H1 (cell line): ENCODE data around the gene CD52. TPM values are rescaled to one million over a fixed set of nuclear protein-coding genes. Genes with fewer than 3 reads are reported as not detected.

Source experiments
- ASH2L ChIP-seq: fragments of 200-600, 300-600 bp; sonication (generic); IDR thresholded peaks from one replicate; pipeline ENCODE4 v1.7.1; 2017; ENCODE audit warnings: low read length
- CBX5 ChIP-seq: fragments of 300-800, 300-1000 bp; sonication (generic); IDR thresholded peaks from 2 replicates; pipeline ENCODE4 v1.7.1; 2016; ENCODE audit warnings: antibody characterized with exemption, low read length, low read depth
- CBX8 ChIP-seq: fragments of 300-800, 300-1000 bp; sonication (generic); IDR thresholded peaks from 2 replicates; pipeline ENCODE4 v1.7.1; 2016; ENCODE audit warnings: low read depth, low read length, borderline replicate concordance
- CREB1 ChIP-seq: IDR thresholded peaks from 2 replicates; pipeline ENCODE4 v1.6.1; 2012; ENCODE audit warnings: inconsistent platforms
- EP300 ChIP-seq, 2 experiments: IDR thresholded peaks; 1 replicate in 1 of 2; 2 replicates in 1 of 2; pipeline ENCODE4 v1.6.1; 2011 to 2012; ENCODE audit warnings: low read depth in 2 of 2, low read length in 2 of 2, mild to moderate bottlenecking in 2 of 2, borderline replicate concordance in 1 of 2, inconsistent platforms in 1 of 2, moderate library complexity in 1 of 2
- FOSL1 ChIP-seq: IDR thresholded peaks from 2 replicates; pipeline ENCODE4 v1.6.1; 2011; ENCODE audit warnings: mild to moderate bottlenecking, low read depth, low read length, moderate library complexity; ENCODE audit not compliant: insufficient read depth
- GTF2F1 ChIP-seq: IDR thresholded peaks from 2 replicates; pipeline ENCODE4 v1.6.1; 2012; ENCODE audit warnings: low read depth, low read length, improper control_type of control experiment, borderline replicate concordance
- HDAC2 ChIP-seq, 2 experiments: fragments of 300-600 bp in 1 of 2; sonication (generic) in 1 of 2; IDR thresholded peaks; 2 replicates each; pipeline ENCODE4 v1.6.1; 2011 to 2012; ENCODE audit warnings: low read depth in 2 of 2, low read length in 2 of 2, mild to moderate bottlenecking in 2 of 2, moderate library complexity in 2 of 2, borderline replicate concordance in 1 of 2, inconsistent platforms in 1 of 2
- JUND ChIP-seq: IDR thresholded peaks from 2 replicates; pipeline ENCODE4 v1.6.1; 2011; ENCODE audit warnings: mild to moderate bottlenecking, improper control_type of control experiment, low read length
- KDM1A ChIP-seq: fragments of 200-600, 300-600 bp; sonication (generic); IDR thresholded peaks from 2 replicates; pipeline ENCODE4 v1.7.1; 2016; ENCODE audit warnings: mild to moderate bottlenecking, low read length, borderline replicate concordance
- KDM4A ChIP-seq: IDR thresholded peaks from one replicate; pipeline ENCODE4 v1.7.1; 2012; ENCODE audit warnings: low read depth, mild to moderate bottlenecking, moderate library complexity, low read length, inconsistent platforms; ENCODE audit not compliant: severe bottlenecking
- NRF1 ChIP-seq: IDR thresholded peaks from 2 replicates; pipeline ENCODE4 v1.6.1; 2011; ENCODE audit warnings: mild to moderate bottlenecking, low read depth, low read length, improper control_type of control experiment
- RBBP5 ChIP-seq: IDR thresholded peaks from 2 replicates; pipeline ENCODE4 v1.7.1; 2012; ENCODE audit warnings: low read depth, mild to moderate bottlenecking, inconsistent platforms, low read length, moderate library complexity, borderline replicate concordance
- SIN3A ChIP-seq, 2 experiments: IDR thresholded peaks in 1 of 2; conservative IDR thresholded peaks in 1 of 2; 2 replicates each; pipeline ENCODE4 v1.6.1; 2011 to 2012; ENCODE audit warnings: low read length in 2 of 2, improper control_type of control experiment in 1 of 2, low read depth in 1 of 2, mild to moderate bottlenecking in 1 of 2
- SIX5 ChIP-seq: IDR thresholded peaks from 2 replicates; pipeline ENCODE4 v1.6.1; 2011; ENCODE audit warnings: mild to moderate bottlenecking, low read depth, low read length
- SP2 ChIP-seq: IDR thresholded peaks from 2 replicates; pipeline ENCODE4 v1.6.1; 2012; ENCODE audit warnings: mild to moderate bottlenecking, low read length, inconsistent platforms
- SRF ChIP-seq: IDR thresholded peaks from 2 replicates; pipeline ENCODE4 v1.6.1; 2011; ENCODE audit warnings: mild to moderate bottlenecking, low read depth, low read length, moderate library complexity
- SUZ12 ChIP-seq: fragments of 200-600 bp; sonication (generic); IDR thresholded peaks from 2 replicates; pipeline ENCODE4 v1.6.1; 2012; ENCODE audit warnings: mild to moderate bottlenecking, inconsistent platforms, low read length, moderate library complexity, mixed read lengths
- TBP ChIP-seq: IDR thresholded peaks from 2 replicates; pipeline ENCODE4 v1.6.1; 2011; ENCODE audit warnings: low read depth, low read length, improper control_type of control experiment
- TCF12 ChIP-seq: IDR thresholded peaks from 2 replicates; pipeline ENCODE4 v1.6.1; 2011; ENCODE audit warnings: low read depth, mild to moderate bottlenecking, low read length
- TEAD4 ChIP-seq: IDR thresholded peaks from 2 replicates; pipeline ENCODE4 v1.6.1; 2012; ENCODE audit warnings: low read depth, low read length, inconsistent platforms, mixed read lengths
- polyA plus RNA-seq, 7 experiments: library from polyadenylated mRNA; depleted of rRNA in 3 of 7; stranded (reverse) in 5 of 7; unstranded in 2 of 7; fragments of >200 nt in 5 of 7; fragments of 200-250 nt in 2 of 7; gene quantifications; 1 replicate in 5 of 7; 2 replicates in 1 of 7; 4 replicates in 1 of 7; pipeline versions ENCODE4 v1.2.1 to v1.2.3, GENCODE V29; 2011 to 2013; ENCODE audit warnings: missing spikeins in 2 of 7, mixed read lengths in 2 of 7
- total RNA-seq: library from RNA; stranded (reverse); fragmentation: NEBNext Ultra II Directional; extraction: Animal tissue kit (Norgen Biotek cat#: 25700); gene quantifications from 2 replicates; pipeline ENCODE4 v1.2.1, GENCODE V29; 2021
- TF ChIP-seq, protein P1 (sequence below): IDR thresholded peaks from 2 replicates; pipeline ENCODE4 v1.6.1; 2012; ENCODE audit warnings: inconsistent platforms
- TF ChIP-seq, protein P2 (sequence below): IDR thresholded peaks from 2 replicates; pipeline ENCODE4 v1.6.1; 2011; ENCODE audit warnings: low read length, improper control_type of control experiment

Gene CD52
- total and polyA plus RNA-seq, 2 of the 8 experiments (the other 6 are each of a cell fraction or from before 2014, with no cell fraction given): 2.4 to 3.1 TPM

DNA sequence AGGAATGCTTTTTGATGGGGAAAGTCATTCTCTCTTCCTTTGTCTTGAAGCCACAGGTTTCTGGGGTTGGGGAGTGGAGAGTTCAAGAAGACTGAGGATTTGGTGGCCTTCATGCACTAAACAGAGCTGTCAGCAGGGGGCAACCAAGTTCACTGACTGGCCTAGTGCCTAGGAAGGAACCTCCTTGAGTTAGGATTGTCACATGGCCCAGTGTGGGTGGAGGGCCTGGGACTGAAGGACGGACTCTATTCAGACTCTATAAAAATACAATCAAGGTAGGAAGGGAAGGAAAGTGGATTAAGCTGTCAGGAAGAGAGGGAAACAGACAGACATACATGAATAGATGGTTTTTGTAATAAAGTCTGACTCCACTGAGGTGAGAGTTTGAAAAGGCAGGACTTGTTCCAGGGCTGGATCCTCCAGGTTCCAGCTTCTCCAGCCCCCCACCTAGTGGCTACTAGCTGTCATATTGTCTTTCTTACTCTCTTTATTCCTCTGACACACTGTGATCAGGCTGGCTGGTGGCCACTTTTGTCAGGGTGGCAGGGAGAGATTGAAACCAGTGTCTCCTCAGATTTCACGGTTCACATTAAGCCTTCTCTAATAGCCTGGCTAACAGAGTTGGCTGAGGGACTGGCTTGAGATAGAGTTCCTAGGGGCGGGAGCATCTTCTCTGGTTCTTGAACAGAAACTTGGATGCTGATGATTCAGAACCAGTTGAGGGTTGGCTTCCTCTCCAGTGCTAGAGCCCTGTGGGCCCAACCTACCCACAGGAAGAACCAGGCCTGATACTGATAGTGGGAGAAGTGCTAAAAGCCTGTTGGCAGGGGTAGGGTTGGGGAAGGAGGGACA, 42.0 kb upstream of the CD52 start (continued):
- TF ChIP-seq TCF12 (no peak), TEAD4 (no peak), ASH2L (no peak), SIN3A (conservative IDR thresholded peaks at IDR 0.05 in 1 of 2, IDR thresholded peaks at IDR 0.05 in 1 of 2; ENCODE audit: low read depth in 1 of 2, low read length in 2 of 2) (peak; percentile 47 to 58; a peak in 1 of 4 replicates), TBP (no peak), EP300 (IDR thresholded peaks at IDR 0.05; ENCODE audit: borderline replicate concordance in 1 of 2, low read depth in 2 of 2, low read length in 2 of 2) (peak in 1 of 2 experiments; percentile 26; a peak in 1 of 3 replicates), NRF1 (no peak), CBX5 (no peak), SIX5 (no peak), SUZ12 (no peak), GTF2F1 (no peak), CREB1 (no peak), SP2 (no peak), JUND (no peak), KDM1A (no peak), SRF (no peak), HDAC2 (IDR thresholded peaks at IDR 0.05; ENCODE audit: borderline replicate concordance in 1 of 2, low read depth in 2 of 2, low read length in 2 of 2) (no peak), RBBP5 (no peak), KDM4A (no peak), FOSL1 (no peak), CBX8 (no peak)
- TF ChIP-seq, protein P1, sequence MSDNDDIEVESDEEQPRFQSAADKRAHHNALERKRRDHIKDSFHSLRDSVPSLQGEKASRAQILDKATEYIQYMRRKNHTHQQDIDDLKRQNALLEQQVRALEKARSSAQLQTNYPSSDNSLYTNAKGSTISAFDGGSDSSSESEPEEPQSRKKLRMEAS: peak; percentile 65; the same call in 1 of the 2 replicates
- TF ChIP-seq, protein P2, sequence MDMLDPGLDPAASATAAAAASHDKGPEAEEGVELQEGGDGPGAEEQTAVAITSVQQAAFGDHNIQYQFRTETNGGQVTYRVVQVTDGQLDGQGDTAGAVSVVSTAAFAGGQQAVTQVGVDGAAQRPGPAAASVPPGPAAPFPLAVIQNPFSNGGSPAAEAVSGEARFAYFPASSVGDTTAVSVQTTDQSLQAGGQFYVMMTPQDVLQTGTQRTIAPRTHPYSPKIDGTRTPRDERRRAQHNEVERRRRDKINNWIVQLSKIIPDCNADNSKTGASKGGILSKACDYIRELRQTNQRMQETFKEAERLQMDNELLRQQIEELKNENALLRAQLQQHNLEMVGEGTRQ: peak; percentile 64
